ENCODE results near the gene L3MBTL4. TPM values are rescaled to one million over a fixed set of nuclear protein-coding genes. Genes with fewer than 3 reads are reported as not detected.

L3MBTL4 gene
- total and polyA plus RNA-seq, 9 of the 15 experiments (the other 6 are each of a cell fraction or from before 2014, with no cell fraction given): not detected

- CTCF ChIA-PET (ENCODE audit: low intra/inter-chr PET ratio): no interaction called here
These were observed 370.4 kb downstream of the L3MBTL4 start for GRCh38 chr18:6044319-6044718.

More at GRCh38 chr18:6044319-6044718, 370.4 kb downstream of the L3MBTL4 start:
- DNase-seq (ENCODE audit: extremely low read depth in 1 of 4, low spot score in 3 of 4) (no peak), ATAC-seq (no peak), FAIRE-seq (no peak)
- Histone ChIP-seq H3K9ac (ENCODE audit: insufficient read depth in 1 of 2, low read depth in 2 of 2, low read length in 2 of 2) (no peak overlapping the region), H3K79me2 (ENCODE audit: control insufficient read depth, insufficient read depth, low read length) (no peaks in the 10 kb centered on the region), H3K9me3 (replicated peaks; ENCODE audit: control insufficient read depth, insufficient read depth, low read depth, low read length) (no peaks in the 10 kb centered on the region), H3K9me1 (ENCODE audit: control insufficient read depth, insufficient read depth, low read length) (no peaks in the 10 kb centered on the region), H3K4me1 (replicated peaks in 1 of 2; ENCODE audit: control insufficient read depth in 2 of 2, insufficient read depth in 2 of 2, low read length in 2 of 2) (no peaks in the 10 kb centered on the region), H4K20me1 (replicated peaks; ENCODE audit: control insufficient read depth, insufficient read depth, low read length) (no peaks in the 10 kb centered on the region), H3K4me2 (ENCODE audit: insufficient read depth, low read length) (no peak overlapping the region), H2AFZ (ENCODE audit: low read depth, low read length) (no peak overlapping the region), H3K36me3 (ENCODE audit: control insufficient read depth, insufficient read depth, low read length) (no peaks in the 10 kb centered on the region), H3K4me3 (no peak overlapping the region), H3K27me3 (ENCODE audit: control insufficient read depth in 2 of 2, insufficient read depth in 2 of 2, low read length in 2 of 2) (no peaks in the 10 kb centered on the region), H3K27ac (ENCODE audit: extremely low read depth, low read depth, low read length) (no peak overlapping the region)
- BruUV-seq (replicated peaks): no TSS peak
- 0% methylated on average over 1 of the region's 1 CpG for WGBS (ENCODE audit: insufficient coverage, low coverage, missing lambda C conversion rate)
- intact Hi-C loops (cut with micrococcal nuclease) (loop anchor here (10.0 kb wide), 1 partner anchor 60 kb away; no protein-coding TSS in a partner anchor), in situ Hi-C loops (cut with MboI) (no loop called here)
- POLR2A ChIA-PET: no interaction called here
- no peak for TF ChIP-seq CBX8 (IDR thresholded peaks at IDR 0.05; ENCODE audit: borderline replicate concordance, extremely low read depth, low read depth, low read length, poor library complexity, severe bottlenecking)
- TF ChIP-seq THAP12 (CRISPR knock-in tag; IDR thresholded peaks at IDR 0.05): no peak
- TF ChIP-seq HNRNPUL1 (IDR thresholded peaks at IDR 0.05; ENCODE audit: low read length): no peak

Measured in K562 (cell line).